Measurements from ENCODE around the gene CD86. TPM values are rescaled to one million over a fixed set of nuclear protein-coding genes. Genes with fewer than 3 reads are reported as not detected.

Gene CD86
- total and polyA plus RNA-seq, 9 of the 15 experiments (the other 6 are each of a cell fraction or from before 2014, with no cell fraction given) = 0.16 TPM; not detected in 8

- TF ChIP-seq ID3 (CRISPR knock-in tag; IDR thresholded peaks at IDR 0.05) (no peak), ID3 (tag; IDR thresholded peaks at IDR 0.05) (no peak), DEAF1 (CRISPR knock-in tag; IDR thresholded peaks at IDR 0.05) (peak; percentile 55; the same call in 1 of the 2 replicates), SNAPC5 (CRISPR knock-in tag; IDR thresholded peaks at IDR 0.05) (no peak)
Measured at GRCh38 chr3:122101646-122102045, 46.5 kb downstream of the CD86 start (continued).

- Histone ChIP-seq H3K9me3 (replicated peaks; ENCODE audit: control insufficient read depth, insufficient read depth, low read depth, low read length) (no peaks in the 10 kb centered on the region), H3K4me2 (ENCODE audit: insufficient read depth, low read length) (no peak overlapping the region), H3K27ac (ENCODE audit: extremely low read depth, low read depth, low read length) (no peak overlapping the region), H3K4me1 (replicated peaks in 1 of 2; ENCODE audit: control insufficient read depth in 2 of 2, insufficient read depth in 2 of 2, low read length in 2 of 2) (no peaks in the 10 kb centered on the region), H3K27me3 (ENCODE audit: control insufficient read depth in 2 of 2, insufficient read depth in 2 of 2, low read length in 2 of 2) (no peaks in the 10 kb centered on the region; a peak in 1 of 5 replicates), H3K36me3 (ENCODE audit: control insufficient read depth, insufficient read depth, low read length) (no peaks in the 10 kb centered on the region), H4K20me1 (replicated peaks; ENCODE audit: control insufficient read depth, insufficient read depth, low read length) (no peaks in the 10 kb centered on the region), H3K79me2 (ENCODE audit: control insufficient read depth, insufficient read depth, low read length) (no peaks in the 10 kb centered on the region), H3K9me1 (ENCODE audit: control insufficient read depth, insufficient read depth, low read length) (no peaks in the 10 kb centered on the region), H3K9ac (ENCODE audit: insufficient read depth in 1 of 2, low read depth in 2 of 2, low read length in 2 of 2) (no peak overlapping the region), H3K4me3 (no peak overlapping the region), H2AFZ (ENCODE audit: low read depth, low read length) (no peak overlapping the region)
- ATAC-seq (no peak), FAIRE-seq (no peak), DNase-seq (ENCODE audit: extremely low read depth in 1 of 4, low spot score in 3 of 4) (no peak)
- WGBS (ENCODE audit: insufficient coverage, low coverage, missing lambda C conversion rate) = 0% methylated on average over 4 of the region's 4 CpGs
- in situ Hi-C loops (cut with MboI) = no loop called here
- ChIA-PET CTCF (ENCODE audit: low intra/inter-chr PET ratio) (interaction anchor here (0.8 kb wide), 1 partner anchor 257 kb away, joined by 3 read pairs; no protein-coding TSS in a partner anchor), POLR2A (interaction anchor here (0.6 kb wide), 1 partner anchor 156 kb away, joined by 3 read pairs; no protein-coding TSS in a partner anchor)
- intact Hi-C loops (cut with micrococcal nuclease) = loop anchor here (5.0 kb wide), 1 partner anchor 555 kb away; the partner anchor contains the start of gene POLQ
- TF ChIP-seq ZNF79 (CRISPR knock-in tag; IDR thresholded peaks at IDR 0.05; ENCODE audit: low read depth) (no peak), CEBPG (CRISPR knock-in tag; IDR thresholded peaks at IDR 0.05) (no peak), CEBPG (tag; conservative IDR thresholded peaks at IDR 0.05 in 1 of 2, IDR thresholded peaks at IDR 0.05 in 1 of 2) (peak in 1 of 2 experiments; percentile 49; a peak in 2 of 4 replicates)
- no TSS peak for BruUV-seq (replicated peaks)
Measured at GRCh38 chr3:122102191-122102935, 47.2 kb downstream of the CD86 start.
